Activated T-cell treated with anti-CD3 and anti-CD28 coated beads, Interleukin-2, amount 50 U/mL, for 4 hours (primary cell): ENCODE data around the gene TMEM54. TPM values are rescaled to one million over a fixed set of nuclear protein-coding genes. Genes with fewer than 3 reads are reported as not detected.

ENCODE experiments used
- ATAC-seq, 2 donors: fragments of 200-7000 bp; cut with Tn5 transposase; one replicate each; pipeline ENCODE4 v1.10.0; 2021
- DNase-seq: peaks from one replicate; pipeline ENCODE4 v3.0.0-alpha.2; 2020
- H3K27me3 Mint-ChIP-seq: one replicate; pipeline ENCODE4 v1.8.0; 2021; ENCODE audit warnings: low read depth, mixed read lengths
- H3K36me3 Mint-ChIP-seq: one replicate; pipeline ENCODE4 v1.8.0; 2022; ENCODE audit warnings: mixed read lengths; ENCODE audit not compliant: insufficient read depth
- H3K4me1 Mint-ChIP-seq: one replicate; pipeline ENCODE4 v1.8.0; 2021; ENCODE audit warnings: low read depth, mixed read lengths
- H3K4me3 Mint-ChIP-seq: one replicate; pipeline ENCODE4 v1.8.0; 2021; ENCODE audit warnings: mild to moderate bottlenecking, moderate library complexity, mixed read lengths
- H3K9me3 Mint-ChIP-seq: one replicate; pipeline ENCODE4 v1.8.0; 2021; ENCODE audit warnings: mixed read lengths
- total RNA-seq, 3 donors: library from RNA; stranded (reverse); gene quantifications; one replicate each; pipeline ENCODE4 v1.2.1, GENCODE V29; 2021

Gene TMEM54
- total RNA-seq, 3 donors from 2014 or later = 0.61 to 0.89 (median 0.87) TPM

DNA sequence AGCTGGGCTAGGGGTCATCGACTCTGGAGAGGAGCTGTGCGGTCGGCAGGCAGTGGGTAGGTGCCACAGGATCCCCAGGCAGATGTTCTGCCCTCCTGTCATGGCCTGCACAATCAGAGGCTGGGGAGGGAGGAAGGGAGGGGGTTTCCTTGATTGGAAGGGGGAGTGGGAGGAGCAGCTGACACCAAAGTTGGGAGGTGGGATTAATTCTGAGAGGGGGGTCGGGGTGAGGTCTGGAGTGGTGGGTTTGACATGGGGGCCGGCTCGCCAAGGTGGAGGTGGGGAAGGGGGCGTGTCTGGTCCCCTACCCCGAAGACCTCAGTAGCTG lies 15.5 kb downstream of the TMEM54 start:
- H3K4me3 Mint-ChIP-seq = no peak overlapping the region
- H3K4me1 Mint-ChIP-seq = peaks cover 6% of the 10 kb centered on the region
- no peaks in the 10 kb centered on the region for H3K9me3 Mint-ChIP-seq
- H3K36me3 Mint-ChIP-seq = no peaks in the 10 kb centered on the region
- ATAC-seq (no peak), DNase-seq (no peak)
- H3K27me3 Mint-ChIP-seq = peaks cover 58% of the 10 kb centered on the region

DNA sequence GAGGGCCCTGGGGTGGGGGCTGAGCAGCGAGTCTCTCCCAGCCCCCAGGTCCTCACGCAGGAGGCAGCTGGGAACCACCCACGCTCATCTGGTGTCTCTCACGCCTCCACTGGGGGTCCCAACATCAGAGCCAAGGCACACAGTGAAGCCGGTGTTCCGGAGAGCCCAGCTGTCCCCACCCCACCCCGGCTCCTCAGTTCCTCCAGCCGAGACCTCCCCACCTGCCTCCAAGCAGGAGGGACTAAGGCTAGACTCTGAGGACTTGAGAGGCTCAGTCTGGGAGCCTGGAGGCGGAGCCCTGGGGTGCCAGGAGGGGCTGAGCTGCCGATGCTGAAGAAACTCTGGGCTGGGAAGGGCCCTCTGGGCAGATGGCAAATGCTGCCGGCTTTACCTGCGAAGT lies 16.5 kb downstream of the TMEM54 start:
- H3K4me1 Mint-ChIP-seq = peaks cover 6% of the 10 kb centered on the region
- H3K4me3 Mint-ChIP-seq = no peak overlapping the region
- peaks cover 49% of the 10 kb centered on the region for H3K27me3 Mint-ChIP-seq
- DNase-seq (no peak), ATAC-seq (no peak)
- no peaks in the 10 kb centered on the region for H3K36me3 Mint-ChIP-seq
- H3K9me3 Mint-ChIP-seq = no peaks in the 10 kb centered on the region

- H3K9me3 Mint-ChIP-seq = no peaks in the 10 kb centered on the region
- H3K4me1 Mint-ChIP-seq = peaks cover 6% of the 10 kb centered on the region
- H3K27me3 Mint-ChIP-seq = peaks cover 42% of the 10 kb centered on the region
- no peak overlapping the region for H3K4me3 Mint-ChIP-seq
- ATAC-seq (no peak), DNase-seq (no peak)
- no peaks in the 10 kb centered on the region for H3K36me3 Mint-ChIP-seq
These were observed 17.2 kb downstream of the TMEM54 start for GRCh38 chr1:32884032-32884372.

GRCh38 chr1:32883338-32884031 lies 17.7 kb downstream of the TMEM54 start:
- no peak for DNase-seq
- Mint-ChIP-seq H3K36me3 (no peaks in the 10 kb centered on the region), H3K27me3 (peaks cover 40% of the 10 kb centered on the region), H3K4me1 (peaks cover 6% of the 10 kb centered on the region), H3K9me3 (no peaks in the 10 kb centered on the region), H3K4me3 (no peak overlapping the region)
- no peak for ATAC-seq

- DNase-seq (no peak), ATAC-seq (no peak)
- Mint-ChIP-seq H3K9me3 (no peaks in the 10 kb centered on the region), H3K27me3 (peaks cover 32% of the 10 kb centered on the region), H3K4me3 (no peak overlapping the region), H3K4me1 (peaks cover 5% of the 10 kb centered on the region), H3K36me3 (no peaks in the 10 kb centered on the region)
These were observed 19.0 kb downstream of the TMEM54 start for GRCh38 chr1:32881871-32882850.

DNA sequence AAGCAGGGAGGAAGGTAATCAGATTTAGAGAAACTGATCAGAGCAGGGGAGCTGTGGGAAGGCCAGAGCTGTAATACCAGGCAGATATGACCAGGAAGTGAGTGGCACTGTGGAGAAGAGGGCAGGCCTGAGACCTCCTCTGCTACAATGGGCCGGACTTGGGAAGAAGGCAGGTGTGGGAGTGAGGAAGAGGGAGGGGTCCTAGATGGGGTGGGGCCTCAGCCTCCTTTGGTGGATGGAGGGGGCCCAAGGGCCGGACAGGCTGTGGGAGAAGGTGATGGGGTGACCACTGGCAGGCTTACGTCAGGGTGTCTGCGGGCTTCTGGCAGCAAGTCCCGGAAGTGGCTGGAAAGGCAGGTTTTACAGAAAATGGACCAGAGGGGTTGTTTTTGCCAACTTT lies 19.9 kb downstream of the TMEM54 start:
- Mint-ChIP-seq H3K9me3 (no peaks in the 10 kb centered on the region), H3K4me1 (peaks cover 3% of the 10 kb centered on the region), H3K36me3 (no peaks in the 10 kb centered on the region), H3K27me3 (peaks cover 26% of the 10 kb centered on the region), H3K4me3 (no peak overlapping the region)
- ATAC-seq (no peak), DNase-seq (no peak)

GRCh38 chr1:32878637-32879041 lies 22.6 kb downstream of the TMEM54 start:
- Mint-ChIP-seq H3K9me3 (no peaks in the 10 kb centered on the region), H3K36me3 (no peaks in the 10 kb centered on the region), H3K4me1 (peaks cover 2% of the 10 kb centered on the region), H3K4me3 (no peak overlapping the region), H3K27me3 (peaks cover 21% of the 10 kb centered on the region)
- ATAC-seq = no peak
- no peak for DNase-seq

DNA sequence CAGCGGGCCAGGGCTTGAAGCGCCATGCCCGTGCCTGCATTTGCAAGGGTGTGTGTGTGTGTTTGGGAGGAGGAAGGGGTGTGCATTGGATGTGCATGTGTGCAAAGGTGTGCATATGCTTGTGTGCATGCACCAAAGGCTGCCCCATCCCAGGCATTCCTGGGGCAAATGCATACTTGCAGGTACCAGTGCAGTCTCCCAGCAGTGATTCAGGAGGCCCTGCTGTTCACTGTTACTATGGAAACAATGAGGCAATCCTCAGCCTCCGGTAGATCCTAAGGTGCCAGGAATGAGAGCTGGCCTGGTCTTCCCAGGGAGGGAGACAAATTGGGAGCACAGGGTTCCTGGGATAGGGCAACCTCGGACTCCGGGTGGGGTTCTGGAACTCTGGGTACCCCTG lies 23.0 kb downstream of the TMEM54 start:
- Mint-ChIP-seq H3K9me3 (no peaks in the 10 kb centered on the region), H3K27me3 (peaks cover 20% of the 10 kb centered on the region), H3K36me3 (no peaks in the 10 kb centered on the region), H3K4me1 (peaks cover 2% of the 10 kb centered on the region), H3K4me3 (no peak overlapping the region)
- DNase-seq (no peak), ATAC-seq (no peak)

DNA sequence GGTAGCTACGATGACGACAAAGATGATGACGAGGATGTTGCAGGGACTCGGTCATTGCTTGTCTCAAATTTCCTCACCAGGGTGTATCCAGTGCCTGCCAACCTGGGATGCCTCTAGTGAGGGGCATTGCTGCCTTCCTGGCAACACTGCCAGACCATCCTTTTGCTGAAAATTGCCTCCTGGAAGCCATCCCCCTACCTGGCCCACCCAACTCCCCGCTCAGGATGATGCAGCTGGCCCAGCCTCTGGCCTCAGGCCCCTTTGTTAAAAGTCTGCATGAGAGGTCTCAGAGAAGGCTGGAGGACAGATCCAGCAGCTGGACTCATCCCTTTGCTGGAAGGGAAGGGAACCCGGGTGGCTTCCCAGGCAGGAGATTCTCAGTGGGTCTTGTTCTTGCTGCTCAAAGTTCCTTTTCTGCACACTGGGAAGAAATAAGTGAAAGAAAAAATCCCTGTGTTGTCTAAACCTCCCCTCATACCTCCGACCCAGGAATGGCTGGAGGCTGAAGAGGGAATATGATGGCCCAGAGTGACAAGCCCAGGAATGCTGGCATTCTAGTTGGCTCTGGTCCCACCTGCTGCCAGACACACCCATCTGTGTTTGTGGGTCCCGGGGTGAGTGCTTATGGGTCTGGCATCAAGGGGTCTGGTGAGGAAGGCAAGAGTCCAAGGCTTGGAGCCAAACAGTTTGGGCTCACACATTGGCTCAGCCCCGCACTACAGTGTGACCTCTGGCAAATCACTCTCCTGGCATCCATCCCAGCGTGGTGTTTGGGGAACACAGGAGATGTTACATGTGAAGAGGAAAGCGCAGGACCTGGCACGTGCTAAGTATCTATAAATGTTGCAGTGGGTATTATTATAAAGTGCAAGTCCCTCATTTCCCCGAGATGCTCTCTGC lies 23.7 kb downstream of the TMEM54 start:
- Mint-ChIP-seq H3K27me3 (peaks cover 25% of the 10 kb centered on the region), H3K9me3 (no peaks in the 10 kb centered on the region), H3K36me3 (no peaks in the 10 kb centered on the region), H3K4me1 (peaks cover 2% of the 10 kb centered on the region), H3K4me3 (no peak overlapping the region)
- DNase-seq (no peak), ATAC-seq (no peak)

GRCh38 chr1:32876341-32877210 lies 24.6 kb downstream of the TMEM54 start:
- peaks cover 5% of the 10 kb centered on the region for H3K4me1 Mint-ChIP-seq
- H3K27me3 Mint-ChIP-seq = peaks cover 32% of the 10 kb centered on the region
- ATAC-seq (peak; percentile 78 to 83), DNase-seq (peak; percentile 55)
- no peaks in the 10 kb centered on the region for H3K9me3 Mint-ChIP-seq
- no peaks in the 10 kb centered on the region for H3K36me3 Mint-ChIP-seq
- no peak overlapping the region for H3K4me3 Mint-ChIP-seq

DNA sequence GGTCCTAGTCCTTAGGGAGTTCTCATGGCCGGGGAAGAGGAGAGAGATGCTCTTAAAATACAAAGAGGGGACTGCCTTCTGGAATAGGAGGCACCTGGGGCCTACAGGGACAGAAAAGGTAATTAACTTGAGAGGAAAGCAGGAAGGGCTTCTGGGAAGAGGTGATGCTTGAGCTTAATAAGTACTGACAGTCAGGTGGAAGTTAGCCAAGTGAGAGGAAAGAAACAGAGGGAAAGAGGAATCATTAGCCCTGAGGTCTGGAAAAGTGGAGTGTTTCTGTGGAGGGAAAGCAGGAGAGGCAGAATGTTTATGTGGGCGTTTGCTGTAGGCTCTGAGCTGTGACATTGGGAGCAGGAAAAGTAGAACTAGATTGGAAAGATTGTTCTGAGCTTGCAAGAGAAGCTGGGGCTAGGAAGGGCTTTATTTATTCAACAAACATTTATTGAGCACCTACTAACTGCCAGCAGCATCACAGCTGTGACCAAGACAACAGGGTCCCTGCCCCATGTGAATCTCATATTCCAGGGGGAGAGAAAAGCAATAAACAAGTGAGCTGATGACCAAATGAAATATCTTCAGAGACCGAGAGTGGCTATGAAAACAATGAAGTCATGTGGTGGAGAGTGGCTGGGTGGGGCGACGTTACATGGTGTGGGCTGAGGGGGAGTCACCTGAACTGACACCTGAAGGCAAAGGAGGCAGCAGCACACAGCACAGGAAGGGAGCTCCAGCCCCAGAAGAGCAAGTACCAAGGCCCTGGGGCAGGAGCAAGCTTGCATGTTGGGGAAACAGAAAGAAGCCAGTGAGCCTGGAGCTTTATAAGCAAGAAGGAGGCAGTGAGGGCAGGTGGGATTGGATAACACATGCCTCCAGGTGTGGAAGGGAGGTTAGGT lies 26.1 kb downstream of the TMEM54 start:
- Mint-ChIP-seq H3K36me3 (no peaks in the 10 kb centered on the region), H3K4me3 (no peak overlapping the region), H3K4me1 (peaks cover 13% of the 10 kb centered on the region), H3K27me3 (peaks cover 39% of the 10 kb centered on the region), H3K9me3 (no peaks in the 10 kb centered on the region)
- DNase-seq (no peak), ATAC-seq (no peak)

DNA sequence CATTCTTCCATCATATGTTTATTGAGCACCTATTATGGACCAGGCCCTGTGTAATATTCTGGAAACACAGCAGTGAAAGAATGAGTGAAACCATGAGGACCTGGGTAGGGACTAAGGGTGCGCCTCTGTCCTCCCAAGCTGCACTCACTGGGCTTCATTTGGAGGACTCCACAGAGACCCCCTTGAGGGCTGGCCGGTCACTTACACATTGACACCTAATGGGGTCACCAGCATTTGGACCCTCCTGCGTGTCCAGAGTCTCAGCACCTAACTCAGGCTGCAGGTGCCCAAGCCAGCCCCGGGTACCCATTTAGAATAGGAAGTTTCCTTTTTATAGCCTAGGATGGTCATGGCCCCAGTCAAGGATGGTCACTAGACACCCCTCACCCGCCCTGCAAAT lies 27.7 kb downstream of the TMEM54 start:
- DNase-seq (no peak), ATAC-seq (no peak)
- Mint-ChIP-seq H3K4me3 (no peak overlapping the region), H3K9me3 (no peaks in the 10 kb centered on the region), H3K36me3 (peaks cover 7% of the 10 kb centered on the region), H3K27me3 (peaks cover 49% of the 10 kb centered on the region), H3K4me1 (peaks cover 21% of the 10 kb centered on the region)

DNA sequence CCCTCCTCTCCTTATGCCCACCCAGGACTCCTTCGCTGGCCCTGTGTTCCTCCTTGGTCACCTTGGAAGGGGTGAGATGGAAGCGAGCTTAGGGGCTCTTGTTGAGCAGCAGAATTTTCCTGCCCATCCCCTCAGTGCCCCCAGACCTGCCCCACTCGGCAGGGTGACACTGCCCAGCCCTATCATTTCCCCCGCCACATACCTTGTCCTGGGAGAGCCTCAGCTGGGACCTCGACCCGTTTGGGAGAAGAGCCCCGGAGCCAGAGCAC lies 29.1 kb downstream of the TMEM54 start:
- Mint-ChIP-seq H3K27me3 (peaks cover 43% of the 10 kb centered on the region), H3K36me3 (peaks cover 7% of the 10 kb centered on the region), H3K4me1 (peaks cover 21% of the 10 kb centered on the region), H3K9me3 (no peaks in the 10 kb centered on the region), H3K4me3 (no peak overlapping the region)
- DNase-seq (no peak), ATAC-seq (no peak)
